HepG2 (cell line): Measurements from ENCODE around the gene CRK. TPM values are rescaled to one million over a fixed set of nuclear protein-coding genes. Genes with fewer than 3 reads are reported as not detected.

Experiments
- ARID5B ChIP-seq: IDR thresholded peaks from 2 replicates; pipeline ENCODE4 v1.4.0; 2020; ENCODE audit warnings: mild to moderate bottlenecking, missing genetic modification reagents
- BRCA1 ChIP-seq: sonication (generic); formaldehyde crosslinking; IDR thresholded peaks from 2 replicates; pipeline ENCODE4 v1.4.0; 2020; ENCODE audit warnings: missing genetic modification reagents
- CHD4 ChIP-seq: fragments of 200-600 bp; sonication (generic); IDR thresholded peaks from 2 replicates; pipeline ENCODE4 v1.7.0; 2017; ENCODE audit warnings: mild to moderate bottlenecking, low read length, borderline replicate concordance
- EHMT2 ChIP-seq: fragments of 200-600 bp; sonication (generic); IDR thresholded peaks from 2 replicates; pipeline ENCODE4 v1.7.0; 2017; ENCODE audit warnings: antibody characterized with exemption, low read depth, low read length, borderline replicate concordance
- HDAC6 ChIP-seq: fragments of 200-600 bp; sonication (generic); IDR thresholded peaks from 2 replicates; pipeline ENCODE4 v1.7.0; 2017; ENCODE audit warnings: mild to moderate bottlenecking, antibody characterized with exemption, low read length, low read depth
- JUNB ChIP-seq: sonication (generic); formaldehyde crosslinking; IDR thresholded peaks from 2 replicates; pipeline ENCODE4 v1.8.0; 2022; ENCODE audit warnings: missing genetic modification reagents, mild to moderate bottlenecking, borderline replicate concordance
- KLF16 ChIP-seq, 2 experiments: sonication (generic) in 1 of 2; formaldehyde crosslinking in 1 of 2; IDR thresholded peaks; 2 replicates each; pipeline versions ENCODE4 v1.6.1 to v1.8.0; 2016 to 2023; ENCODE audit warnings: missing genetic modification reagents in 2 of 2, missing compliant biosample characterization in 1 of 2
- KLF9 ChIP-seq: IDR thresholded peaks from 2 replicates; pipeline ENCODE4 v1.6.1; 2016; ENCODE audit warnings: low read depth
- LCORL ChIP-seq, 2 experiments: fragments of 450-650 bp in 1 of 2; sonication (generic) in 1 of 2; formaldehyde crosslinking in 1 of 2; IDR thresholded peaks; 2 replicates each; pipeline versions ENCODE4 v1.5.0 to v1.6.1; 2017 to 2020; ENCODE audit warnings: antibody characterized with exemption in 1 of 2, missing genetic modification reagents in 1 of 2
- PATZ1 ChIP-seq: sonication (generic); formaldehyde crosslinking; IDR thresholded peaks from 2 replicates; pipeline ENCODE4 v1.4.0; 2020; ENCODE audit warnings: missing genetic modification reagents
- SNAPC5 ChIP-seq: sonication (generic); formaldehyde crosslinking; IDR thresholded peaks from 2 replicates; pipeline ENCODE4 v1.8.1; 2023; ENCODE audit warnings: mild to moderate bottlenecking, missing genetic modification reagents, borderline replicate concordance
- TCF12 ChIP-seq, 2 experiments: fragments of 450-650 bp in 1 of 2; sonication (generic) in 1 of 2; formaldehyde crosslinking in 1 of 2; IDR thresholded peaks; 2 replicates each; pipeline versions ENCODE4 v1.6.1 to v1.8.0; 2017 to 2022; ENCODE audit warnings: antibody characterized with exemption in 1 of 2, mild to moderate bottlenecking in 1 of 2, missing genetic modification reagents in 1 of 2, moderate library complexity in 1 of 2
- ZKSCAN1 ChIP-seq: fragments of 150-350 bp; IDR thresholded peaks from 2 replicates; pipeline ENCODE4 v1.6.1; 2014; ENCODE audit warnings: low read length
- ZNF282 ChIP-seq: fragments of 450-650 bp; IDR thresholded peaks from 2 replicates; pipeline ENCODE4 v1.6.1; 2018; ENCODE audit not compliant: partially characterized antibody
- ZNF383 ChIP-seq: sonication (generic); formaldehyde crosslinking; IDR thresholded peaks from 2 replicates; pipeline ENCODE4 v1.4.0; 2020; ENCODE audit warnings: missing genetic modification reagents, mild to moderate bottlenecking, borderline replicate concordance
- ZNF430 ChIP-seq: sonication (generic); formaldehyde crosslinking; IDR thresholded peaks from 2 replicates; pipeline ENCODE4 v1.9.0; 2021; ENCODE audit warnings: mild to moderate bottlenecking, missing genetic modification reagents
- ZNF614 ChIP-seq: IDR thresholded peaks from 2 replicates; pipeline ENCODE4 v1.6.1; 2018; ENCODE audit warnings: missing biosample characterization, missing genetic modification reagents, inconsistent platforms, borderline replicate concordance
- ZNF670 ChIP-seq: sonication (generic); formaldehyde crosslinking; IDR thresholded peaks from 2 replicates; pipeline ENCODE4 v1.8.0; 2022; ENCODE audit warnings: mild to moderate bottlenecking, missing genetic modification reagents, borderline replicate concordance
- polyA plus RNA-seq, 8 experiments: library from polyadenylated mRNA; depleted of rRNA in 3 of 8; stranded (reverse) in 7 of 8; unstranded in 1 of 8; fragments of >200 nt; fragmentation: Illumina TruSeq in 4 of 8; extraction: Trizol in 4 of 8; gene quantifications; 2 replicates each; pipeline versions ENCODE4 v1.2.1 to v1.2.3, GENCODE V29; 2011 to 2016; ENCODE audit warnings: low read depth in 4 of 8, missing spikeins in 1 of 8, mixed read lengths in 1 of 8; ENCODE audit not compliant: insufficient read depth in 1 of 8
- total RNA-seq, 5 experiments: library from RNA; depleted of rRNA; stranded (reverse); fragments of >200 nt; fragmentation: Illumina TruSeq; extraction: Trizol; gene quantifications; 2 replicates each; pipeline ENCODE4 v1.2.3, GENCODE V29; 2016; ENCODE audit warnings: low read depth in 1 of 5
- TF ChIP-seq, protein P1 (sequence below): sonication (generic); formaldehyde crosslinking; IDR thresholded peaks from 2 replicates; pipeline ENCODE4 v1.9.0; 2021; ENCODE audit warnings: missing genetic modification reagents, borderline replicate concordance
- TF ChIP-seq, protein P2 (sequence below): sonication (generic); IDR thresholded peaks from 2 replicates; pipeline ENCODE4 v1.6.1; 2016; ENCODE audit warnings: low read depth, borderline replicate concordance

CRK gene
- total and polyA plus RNA-seq, 2 of the 13 experiments (the other 11 are each of a cell fraction or from before 2014, with no cell fraction given), result 47.4 to 54.2 TPM

GRCh38 chr17:1413281-1413791, 42.7 kb downstream of the CRK start (continued):
- TF ChIP-seq EHMT2 (no peak), ARID5B (CRISPR knock-in tag) (peak; percentile 40), SNAPC5 (CRISPR knock-in tag) (no peak), CHD4 (no peak), ZKSCAN1 (no peak), PATZ1 (CRISPR knock-in tag) (no peak), ZNF383 (CRISPR knock-in tag) (no peak), ZNF430 (CRISPR knock-in tag) (no peak), ZNF670 (CRISPR knock-in tag) (0 out of 2 replicates have a peak, but pooled peaks have one; percentile 40), HDAC6 (no peak), BRCA1 (CRISPR knock-in tag) (peak; percentile 72; the same call in 1 of the 2 replicates), KLF9 (CRISPR knock-in tag) (no peak), JUNB (no peak), KLF16 (CRISPR knock-in tag; IDR thresholded peaks at IDR 0.05) (no peak), LCORL (IDR thresholded peaks at IDR 0.05) (no peak), LCORL (CRISPR knock-in tag; IDR thresholded peaks at IDR 0.05) (no peak), ZNF614 (peak; percentile 63; the same call in 1 of the 2 replicates), ZNF282 (no peak), TCF12 (IDR thresholded peaks at IDR 0.05) (no peak), TCF12 (CRISPR knock-in tag; IDR thresholded peaks at IDR 0.05) (no peak)
- TF ChIP-seq, protein P1, sequence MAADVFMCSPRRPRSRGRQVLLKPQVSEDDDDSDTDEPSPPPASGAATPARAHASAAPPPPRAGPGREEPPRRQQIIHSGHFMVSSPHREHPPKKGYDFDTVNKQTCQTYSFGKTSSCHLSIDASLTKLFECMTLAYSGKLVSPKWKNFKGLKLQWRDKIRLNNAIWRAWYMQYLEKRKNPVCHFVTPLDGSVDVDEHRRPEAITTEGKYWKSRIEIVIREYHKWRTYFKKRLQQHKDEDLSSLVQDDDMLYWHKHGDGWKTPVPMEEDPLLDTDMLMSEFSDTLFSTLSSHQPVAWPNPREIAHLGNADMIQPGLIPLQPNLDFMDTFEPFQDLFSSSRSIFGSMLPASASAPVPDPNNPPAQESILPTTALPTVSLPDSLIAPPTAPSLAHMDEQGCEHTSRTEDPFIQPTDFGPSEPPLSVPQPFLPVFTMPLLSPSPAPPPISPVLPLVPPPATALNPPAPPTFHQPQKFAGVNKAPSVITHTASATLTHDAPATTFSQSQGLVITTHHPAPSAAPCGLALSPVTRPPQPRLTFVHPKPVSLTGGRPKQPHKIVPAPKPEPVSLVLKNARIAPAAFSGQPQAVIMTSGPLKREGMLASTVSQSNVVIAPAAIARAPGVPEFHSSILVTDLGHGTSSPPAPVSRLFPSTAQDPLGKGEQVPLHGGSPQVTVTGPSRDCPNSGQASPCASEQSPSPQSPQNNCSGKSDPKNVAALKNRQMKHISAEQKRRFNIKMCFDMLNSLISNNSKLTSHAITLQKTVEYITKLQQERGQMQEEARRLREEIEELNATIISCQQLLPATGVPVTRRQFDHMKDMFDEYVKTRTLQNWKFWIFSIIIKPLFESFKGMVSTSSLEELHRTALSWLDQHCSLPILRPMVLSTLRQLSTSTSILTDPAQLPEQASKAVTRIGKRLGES (CRISPR knock-in tag), result no peak
- TF ChIP-seq, protein P2, sequence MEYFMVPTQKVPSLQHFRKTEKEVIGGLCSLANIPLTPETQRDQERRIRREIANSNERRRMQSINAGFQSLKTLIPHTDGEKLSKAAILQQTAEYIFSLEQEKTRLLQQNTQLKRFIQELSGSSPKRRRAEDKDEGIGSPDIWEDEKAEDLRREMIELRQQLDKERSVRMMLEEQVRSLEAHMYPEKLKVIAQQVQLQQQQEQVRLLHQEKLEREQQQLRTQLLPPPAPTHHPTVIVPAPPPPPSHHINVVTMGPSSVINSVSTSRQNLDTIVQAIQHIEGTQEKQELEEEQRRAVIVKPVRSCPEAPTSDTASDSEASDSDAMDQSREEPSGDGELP, result peak; percentile 92
